ENCODE results near the gene KLF3.

The KLF3 gene

GRCh38 chr4:38743866-38744265 lies 79.9 kb downstream of the KLF3 start:
- DNase-seq (ENCODE audit: low read depth) = no peak

- no peak for DNase-seq (ENCODE audit: low read depth)
Observed at GRCh38 chr4:38745881-38746280, 81.9 kb downstream of the KLF3 start.

- DNase-seq (ENCODE audit: low read depth) = no peak
Observed at GRCh38 chr4:38747629-38748028, 83.6 kb downstream of the KLF3 start.

GRCh38 chr4:38749336-38749735 lies 85.3 kb downstream of the KLF3 start:
- DNase-seq (ENCODE audit: low read depth) = no peak
